GM19099 (cell line): ENCODE measurements around the gene SLC25A18.

Experiments used
- POLR2A ChIP-seq: IDR thresholded peaks from 3 replicates; pipeline ENCODE4 v1.6.1; 2011; ENCODE audit warnings: low read depth; ENCODE audit not compliant: insufficient read length; ENCODE audit errors: extremely low read depth

Gene SLC25A18

DNA sequence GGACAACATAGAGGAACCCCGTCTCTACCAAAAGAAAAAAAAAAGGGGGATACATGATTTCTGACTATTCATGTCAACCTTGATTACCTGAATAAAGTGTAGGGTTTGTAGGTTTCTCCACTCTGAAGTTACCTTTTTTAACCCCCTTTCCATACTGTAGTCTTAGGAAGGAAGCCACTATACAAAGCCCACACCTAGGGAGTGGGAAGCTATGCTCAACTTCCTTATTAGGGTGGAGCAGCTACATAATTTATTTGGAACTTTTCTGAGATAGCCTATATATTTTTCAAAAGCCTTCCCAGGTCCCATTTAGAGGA lies 65.8 kb downstream of the SLC25A18 start:
- no peak for TF ChIP-seq POLR2A

GRCh38 chr22:17629641-17630040 lies 66.3 kb downstream of the SLC25A18 start:
- TF ChIP-seq POLR2A = no peak

DNA sequence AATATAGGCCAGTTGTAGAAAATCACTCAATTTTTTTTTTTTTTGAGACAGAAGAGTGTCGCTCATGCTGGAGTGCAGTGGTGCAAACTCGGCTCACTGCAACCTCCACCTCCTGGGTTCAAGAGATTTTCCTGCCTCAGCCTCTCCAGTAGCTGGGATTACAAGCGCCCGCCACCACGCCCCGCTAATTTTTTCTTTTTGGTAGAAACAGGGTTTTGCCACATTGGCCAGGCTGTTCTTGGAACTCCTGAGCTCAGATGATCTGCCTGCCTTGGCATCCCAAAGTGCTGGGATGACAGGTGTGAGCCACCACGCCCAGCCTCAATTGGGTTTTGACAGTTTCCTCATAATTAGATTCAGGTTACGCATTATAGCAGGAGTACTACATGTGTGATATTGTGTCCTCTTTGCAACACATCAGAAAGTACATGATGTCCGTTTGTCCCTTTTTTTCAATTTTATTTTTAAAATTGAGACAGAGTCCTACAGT lies 67.8 kb downstream of the SLC25A18 start:
- no peak for TF ChIP-seq POLR2A

DNA sequence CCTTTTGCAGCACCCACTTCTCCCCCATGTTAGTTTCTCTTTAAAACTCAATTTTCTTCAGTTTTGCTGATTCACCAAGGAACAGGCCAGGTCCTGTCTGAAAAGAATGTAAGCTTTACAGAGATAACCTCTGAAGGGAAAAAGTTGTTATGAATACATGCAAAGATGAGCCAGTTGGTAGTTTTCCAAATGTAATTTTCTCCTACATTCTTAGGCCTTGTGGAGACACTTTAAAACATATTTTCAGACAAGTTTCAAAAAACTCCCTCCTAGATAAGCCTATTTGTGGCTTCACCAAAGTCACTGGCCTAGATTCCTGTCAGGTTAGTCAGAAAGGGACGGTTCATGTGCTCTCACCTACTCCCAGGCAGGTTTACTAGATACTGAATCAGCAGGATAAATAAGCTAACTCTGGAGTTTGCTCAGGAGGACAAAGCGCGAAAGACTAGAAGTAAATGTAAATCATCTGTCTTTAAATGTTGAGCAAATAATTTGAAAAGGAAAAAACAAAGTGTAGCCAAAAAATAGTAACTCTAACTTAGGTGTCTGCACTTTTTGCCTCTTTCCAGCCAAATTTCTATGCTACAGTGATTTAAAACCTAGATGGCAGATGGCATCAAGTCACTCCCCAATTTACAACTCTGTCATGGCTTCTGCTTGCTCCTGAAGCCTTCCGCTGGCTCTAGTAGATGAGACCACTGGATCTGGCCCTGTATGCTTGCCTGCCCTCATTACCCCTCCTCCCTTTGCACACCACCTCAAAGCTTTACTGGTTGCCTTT lies 70.1 kb downstream of the SLC25A18 start:
- TF ChIP-seq POLR2A = no peak

- TF ChIP-seq POLR2A = no peak
These were observed 70.7 kb downstream of the SLC25A18 start for GRCh38 chr22:17633998-17634323.

DNA sequence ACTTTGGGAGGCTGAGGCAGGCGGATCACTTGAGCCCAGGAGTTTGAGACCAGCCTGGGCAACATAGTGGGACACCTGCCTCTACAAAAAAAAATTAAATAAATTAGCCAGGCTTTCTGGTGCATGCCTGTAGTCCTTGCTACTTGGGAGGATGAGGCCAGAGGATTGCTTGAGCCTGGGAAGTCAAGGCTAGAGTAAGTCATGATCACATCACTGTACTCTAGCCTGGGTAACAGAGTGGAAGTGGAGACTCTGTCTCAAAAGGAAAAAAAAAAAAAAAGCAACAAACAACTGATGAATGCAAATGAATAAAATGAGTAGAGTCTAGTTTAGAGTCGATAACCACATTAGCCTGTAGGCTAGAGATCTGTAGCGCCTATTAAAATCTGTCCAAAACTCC lies 71.4 kb downstream of the SLC25A18 start:
- no peak for TF ChIP-seq POLR2A

- no peak for TF ChIP-seq POLR2A
These were observed 74.3 kb downstream of the SLC25A18 start for GRCh38 chr22:17637490-17638181.

GRCh38 chr22:17638182-17638431 lies 74.8 kb downstream of the SLC25A18 start:
- TF ChIP-seq POLR2A = no peak

DNA sequence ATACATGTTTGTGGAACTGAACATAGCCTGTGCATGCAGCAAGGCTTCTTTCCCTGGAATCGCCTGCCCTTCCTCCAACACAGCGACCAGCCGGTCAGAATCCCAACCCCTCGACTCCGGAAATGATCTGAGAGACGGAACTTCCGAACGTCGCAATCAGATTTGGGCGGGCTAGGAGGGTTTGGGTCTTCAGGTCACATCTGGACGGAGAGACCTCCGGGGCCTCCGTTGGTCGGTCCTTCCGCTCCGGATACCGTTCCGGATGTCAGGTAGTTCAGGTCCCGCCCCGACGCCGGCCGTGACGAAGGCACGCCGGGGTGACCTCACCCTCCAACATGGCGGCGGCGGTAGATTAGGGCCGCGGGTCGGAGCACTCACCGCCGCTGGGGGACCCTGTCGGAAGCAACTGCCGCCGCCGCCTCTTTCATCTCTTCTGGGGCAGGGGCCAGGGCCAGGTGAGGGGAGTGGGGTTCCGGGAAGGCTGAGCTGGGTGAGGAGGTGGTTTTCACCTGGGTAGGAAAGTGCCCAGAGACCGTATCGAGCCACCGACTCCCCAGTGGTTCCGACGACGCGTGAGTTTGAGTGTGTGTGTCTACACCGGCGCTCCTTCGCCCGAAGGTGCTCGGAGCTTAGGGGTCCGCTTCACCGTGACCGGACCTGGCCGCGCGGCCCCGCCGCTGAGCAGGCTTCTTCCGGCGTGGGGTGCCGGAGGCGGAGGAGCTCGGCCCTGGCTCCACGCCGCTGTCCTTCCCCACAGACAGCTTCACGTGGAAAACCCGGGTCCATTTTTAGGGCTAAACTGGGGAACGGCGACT lies 75.3 kb downstream of the SLC25A18 start, which contains the start of gene BCL2L13:
BCL2L13 (plus strand) TSS at position 326 of the 815 bp plus-strand sequence. CDS start 16,955 bp downstream, outside the sequence.
- TF ChIP-seq POLR2A = peak; percentile 96

DNA sequence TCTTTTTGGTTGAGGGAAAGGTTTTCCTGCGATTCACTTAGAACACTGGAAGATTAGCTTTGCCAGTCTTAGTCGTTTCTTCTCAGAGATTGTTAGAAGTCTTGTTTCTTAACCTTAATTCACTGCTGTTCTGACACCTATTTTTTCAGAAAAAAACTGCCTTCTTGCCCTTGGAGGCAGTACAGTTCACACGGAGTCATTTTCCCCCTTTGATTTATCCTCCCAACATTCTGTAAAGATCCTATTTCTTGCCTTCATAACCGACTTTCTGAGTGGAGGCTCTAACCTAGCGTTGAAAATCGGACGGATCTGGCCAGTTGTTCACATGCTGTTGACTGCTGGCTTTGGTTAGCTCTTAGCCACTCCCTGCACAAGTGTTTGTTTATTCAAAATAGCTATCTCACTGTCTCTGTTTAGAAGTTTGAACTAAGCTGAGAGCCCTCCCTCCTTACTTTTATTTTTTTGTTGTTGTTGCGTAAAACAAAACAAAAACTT lies 76.0 kb downstream of the SLC25A18 start:
- peak; percentile 33 for TF ChIP-seq POLR2A
